ENCODE measurements around the gene USH2A. TPM values are rescaled to one million over a fixed set of nuclear protein-coding genes. Genes with fewer than 3 reads are reported as not detected.
"Not testable (repeated sequence)": the region's sequence is repeated elsewhere in the genome, so short reads cannot be mapped to it uniquely, and the experiment has no call there.

Gene USH2A
- total RNA-seq, 2 donors from 2014 or later: not detected

- no peak for DNase-seq (ENCODE audit: low spot score)
- intact Hi-C loops (cut with DNase I): loop anchor here in 1 of 2 donors (5.0 kb wide), 1 partner anchor 683 kb away; no protein-coding TSS in a partner anchor
These were observed 3.0 kb downstream of the USH2A start for GRCh38 chr1:216420263-216420662.

GRCh38 chr1:216416488-216416887 is 6.8 kb downstream of the USH2A start:
- no peak for DNase-seq (ENCODE audit: low spot score)
- intact Hi-C loops (cut with DNase I): no loop called here

GRCh38 chr1:216410026-216410425 is 13.2 kb downstream of the USH2A start:
- no peak for DNase-seq (ENCODE audit: low spot score)
- intact Hi-C loops (cut with DNase I): no loop called here

- intact Hi-C loops (cut with DNase I): no loop called here
- DNase-seq (ENCODE audit: low spot score): no peak
These were observed 32.3 kb downstream of the USH2A start for GRCh38 chr1:216390956-216391355.

GRCh38 chr1:216389774-216390173 is 33.5 kb downstream of the USH2A start:
- intact Hi-C loops (cut with DNase I): no loop called here

GRCh38 chr1:216388558-216388957 is 34.7 kb downstream of the USH2A start:
- intact Hi-C loops (cut with DNase I): no loop called here
- DNase-seq (ENCODE audit: low spot score): no peak

More at GRCh38 chr1:216389774-216390173, 33.5 kb downstream of the USH2A start:
- no peak for DNase-seq (ENCODE audit: low spot score)

GRCh38 chr1:216387782-216388181 is 35.5 kb downstream of the USH2A start:
- DNase-seq (ENCODE audit: low spot score): no peak
- intact Hi-C loops (cut with DNase I): no loop called here

GRCh38 chr1:216379441-216379840 is 43.8 kb downstream of the USH2A start:
- no peak for DNase-seq (ENCODE audit: low spot score)
- intact Hi-C loops (cut with DNase I): no loop called here

- DNase-seq (ENCODE audit: low spot score): no peak
- intact Hi-C loops (cut with DNase I): no loop called here
These were observed 55.0 kb downstream of the USH2A start for GRCh38 chr1:216368249-216368648.

- intact Hi-C loops (cut with DNase I): no loop called here
- no peak for DNase-seq (ENCODE audit: low spot score)
These were observed 56.3 kb downstream of the USH2A start for GRCh38 chr1:216366979-216367378.

GRCh38 chr1:216356945-216357344 is 66.3 kb downstream of the USH2A start:
- intact Hi-C loops (cut with DNase I): no loop called here
- no peak for DNase-seq (ENCODE audit: low spot score)

GRCh38 chr1:216350186-216350585 is 73.1 kb downstream of the USH2A start:
- DNase-seq (ENCODE audit: low spot score): no peak
- intact Hi-C loops (cut with DNase I): no loop called here

GRCh38 chr1:216346526-216346925 is 76.7 kb downstream of the USH2A start:
- intact Hi-C loops (cut with DNase I): no loop called here
- no peak for DNase-seq (ENCODE audit: low spot score)

GRCh38 chr1:216340542-216340941 is 82.7 kb downstream of the USH2A start:
- DNase-seq (ENCODE audit: low spot score); intact Hi-C loops (cut with DNase I): not testable (repeated sequence)

GRCh38 chr1:216332462-216332861 is 90.8 kb downstream of the USH2A start:
- intact Hi-C loops (cut with DNase I): no loop called here
- DNase-seq (ENCODE audit: low spot score): no peak

GRCh38 chr1:216332003-216332402 is 91.2 kb downstream of the USH2A start:
- DNase-seq (ENCODE audit: low spot score): no peak
- intact Hi-C loops (cut with DNase I): no loop called here

GRCh38 chr1:216331211-216331610 is 92.0 kb downstream of the USH2A start:
- no peak for DNase-seq (ENCODE audit: low spot score)
- intact Hi-C loops (cut with DNase I): no loop called here

GRCh38 chr1:216330262-216330661 is 93.0 kb downstream of the USH2A start:
- no peak for DNase-seq (ENCODE audit: low spot score)
- intact Hi-C loops (cut with DNase I): no loop called here

GRCh38 chr1:216325946-216326345 is 97.3 kb downstream of the USH2A start:
- intact Hi-C loops (cut with DNase I): no loop called here
- DNase-seq (ENCODE audit: low spot score): no peak

- intact Hi-C loops (cut with DNase I): no loop called here
- no peak for DNase-seq (ENCODE audit: low spot score)
These were observed 97.9 kb downstream of the USH2A start for GRCh38 chr1:216325336-216325735.

- DNase-seq (ENCODE audit: low spot score): no peak
- intact Hi-C loops (cut with DNase I): no loop called here
These were observed 99.9 kb downstream of the USH2A start for GRCh38 chr1:216323344-216323743.

Data from posterior vena cava (tissue), 2 donors.